NCI-H510A treated with DMSO at 0.1 percent for 48 hours (cell line): ENCODE results near the gene AKT3.

Source experiments
- DNase-seq: peaks from one replicate; lab custom pipeline; 2025; lab: John Stamatoyannopoulos, UW

AKT3 gene

DNA sequence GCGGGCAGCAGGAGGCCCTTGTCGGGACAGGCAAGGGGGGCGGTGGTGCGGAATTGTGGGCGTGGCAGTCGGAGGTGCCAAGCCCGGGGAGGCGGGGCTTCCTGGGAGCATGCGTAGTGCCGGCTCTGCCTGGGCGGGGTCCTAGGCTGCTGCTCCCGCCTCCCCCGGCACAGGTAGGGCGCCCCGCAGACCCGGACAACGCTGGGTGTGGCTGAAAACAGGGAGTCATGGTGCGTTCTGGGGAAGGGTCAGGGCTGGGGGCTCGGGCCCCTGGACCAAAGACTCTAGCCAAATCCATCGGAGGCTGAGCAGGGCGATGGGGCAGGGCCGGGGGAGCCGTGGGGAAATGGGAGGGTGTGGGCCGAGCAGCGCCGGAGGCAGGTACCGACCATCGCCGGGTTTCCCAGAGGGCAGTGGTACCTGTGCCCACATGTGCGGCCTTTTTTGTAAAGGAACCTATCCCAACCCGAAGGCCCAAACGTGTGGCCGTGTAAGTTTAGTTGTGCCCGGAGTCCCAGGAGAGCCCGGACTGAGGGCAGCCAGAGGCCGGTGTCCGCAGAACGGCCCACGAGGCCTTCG is 362.3 kb downstream of the AKT3 start:
- no peak for DNase-seq

DNA sequence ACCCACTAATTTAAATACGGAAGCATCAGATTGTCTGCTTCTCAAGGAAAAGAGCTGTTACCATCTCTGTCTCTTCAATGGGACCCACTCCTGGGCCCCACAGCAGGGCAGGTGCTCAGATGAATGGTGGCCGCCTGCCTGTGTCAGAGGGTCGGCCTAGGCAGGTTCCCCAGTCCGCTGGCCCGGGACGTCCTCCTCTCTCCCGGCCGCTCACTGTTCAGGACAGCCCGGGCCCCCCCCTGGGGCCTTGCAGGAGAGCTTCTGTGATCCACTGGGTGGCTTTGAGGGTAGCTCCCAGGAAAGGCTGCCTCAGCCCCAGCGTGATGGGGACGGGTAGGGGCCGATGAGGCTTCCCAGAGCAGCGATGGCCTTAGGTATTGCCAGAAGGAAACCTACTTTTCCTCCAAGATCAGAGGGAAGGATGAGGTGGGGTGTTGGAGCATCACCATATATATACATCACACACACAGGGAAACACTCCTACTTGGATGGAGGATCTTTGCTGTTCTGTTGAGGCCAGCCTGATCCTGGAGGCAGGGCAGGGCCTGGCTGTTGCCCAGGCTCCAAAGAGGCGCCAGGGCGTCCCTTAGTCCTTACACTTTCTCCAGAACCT is 362.9 kb downstream of the AKT3 start:
- no peak for DNase-seq

DNA sequence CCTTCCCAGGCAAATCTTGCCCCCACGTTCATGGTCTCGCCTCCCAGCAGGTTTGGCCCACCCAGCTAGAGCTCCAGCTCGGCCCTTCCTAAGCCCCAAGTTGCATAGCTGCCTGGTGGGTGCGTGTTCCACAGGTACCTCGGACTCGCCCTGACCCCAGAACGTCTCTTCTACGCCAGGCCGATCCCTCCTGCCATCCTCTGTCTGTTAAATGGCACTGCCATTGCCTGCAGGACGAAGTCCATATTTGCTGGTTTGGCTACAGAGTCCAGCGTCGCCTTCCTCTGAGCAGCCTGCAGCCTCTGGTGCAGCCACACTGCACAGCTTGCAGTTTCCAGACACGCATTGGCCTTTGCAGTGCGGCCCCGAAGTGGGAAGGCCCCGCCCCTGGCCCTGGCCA is 366.1 kb downstream of the AKT3 start:
- no peak for DNase-seq

DNA sequence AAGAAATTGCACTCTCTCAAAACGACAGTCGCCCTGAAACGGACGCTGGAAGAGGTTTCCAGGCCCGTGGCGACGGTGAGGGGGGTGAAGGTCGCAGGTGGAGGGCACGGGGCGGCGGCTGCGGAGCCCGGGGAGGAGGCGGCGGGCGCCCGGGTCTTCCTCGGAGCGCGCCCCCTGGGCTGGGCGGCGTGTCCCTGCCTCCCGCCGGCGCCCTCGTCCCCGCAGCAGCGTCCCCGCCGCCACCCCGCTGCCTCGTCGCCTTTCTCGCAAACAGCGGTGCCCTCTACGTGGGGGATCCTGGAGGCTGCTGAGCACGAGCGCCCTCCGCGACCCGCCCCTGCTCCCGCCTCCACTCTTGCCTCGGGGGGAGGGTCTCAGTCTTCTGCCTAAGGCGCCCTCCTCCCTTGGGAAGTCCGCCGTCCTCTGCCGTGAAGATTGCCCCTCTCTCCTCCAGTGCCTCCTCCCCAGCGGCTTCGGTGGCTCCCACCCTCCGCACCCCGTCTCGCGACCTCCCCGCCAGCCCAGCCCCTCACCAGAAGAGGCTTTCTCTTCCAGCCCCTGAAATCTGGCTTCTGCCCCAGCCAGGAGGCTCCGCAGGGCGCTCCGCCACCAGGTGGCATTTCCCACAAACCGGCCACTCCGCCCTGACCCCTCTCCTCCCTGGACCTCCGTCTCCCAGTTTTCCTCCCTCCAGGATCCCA is 366.8 kb downstream of the AKT3 start:
- no peak for DNase-seq

DNA sequence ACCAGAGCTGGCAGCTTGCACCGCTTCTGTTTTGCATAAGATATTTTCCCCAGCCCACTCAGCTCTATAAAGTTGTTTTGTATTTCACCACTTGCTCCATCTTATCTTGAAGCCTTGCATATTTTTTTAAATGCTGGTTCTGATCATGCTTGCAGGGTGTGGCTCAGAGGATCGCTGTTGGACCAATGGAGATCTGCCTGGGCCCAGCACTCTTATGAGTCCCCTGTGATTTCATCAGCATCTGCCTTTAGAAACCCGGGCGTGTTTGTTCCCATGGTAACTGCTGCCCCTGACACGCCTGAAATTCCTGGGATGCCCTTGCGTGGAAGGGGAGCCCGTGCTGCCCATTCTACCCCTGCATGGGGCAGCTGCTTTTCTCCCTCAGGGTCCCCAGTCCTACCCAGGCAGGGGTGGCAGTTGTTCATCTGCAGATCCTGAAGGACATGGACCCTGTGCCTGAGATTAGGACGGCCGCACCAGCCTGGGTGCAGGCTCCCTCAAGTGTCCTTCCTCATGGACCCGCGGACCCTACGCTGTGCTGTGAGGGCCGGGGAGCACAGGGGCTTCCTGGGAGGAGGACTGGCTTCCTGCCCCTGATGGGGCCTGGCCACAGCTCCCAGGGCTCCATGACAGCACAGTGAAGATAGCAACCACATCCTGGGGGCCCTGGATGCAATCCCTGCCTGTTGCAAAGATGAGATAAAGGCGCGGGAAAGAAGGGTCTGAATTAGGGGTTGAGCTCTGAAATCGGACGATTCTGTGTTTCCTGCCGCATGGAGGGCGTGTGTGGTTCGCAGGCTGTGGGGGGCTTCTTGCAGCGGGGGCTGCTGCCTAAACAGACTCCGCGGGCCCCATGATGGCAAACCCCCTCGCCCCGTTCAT is 367.7 kb downstream of the AKT3 start:
- DNase-seq = no peak

DNA sequence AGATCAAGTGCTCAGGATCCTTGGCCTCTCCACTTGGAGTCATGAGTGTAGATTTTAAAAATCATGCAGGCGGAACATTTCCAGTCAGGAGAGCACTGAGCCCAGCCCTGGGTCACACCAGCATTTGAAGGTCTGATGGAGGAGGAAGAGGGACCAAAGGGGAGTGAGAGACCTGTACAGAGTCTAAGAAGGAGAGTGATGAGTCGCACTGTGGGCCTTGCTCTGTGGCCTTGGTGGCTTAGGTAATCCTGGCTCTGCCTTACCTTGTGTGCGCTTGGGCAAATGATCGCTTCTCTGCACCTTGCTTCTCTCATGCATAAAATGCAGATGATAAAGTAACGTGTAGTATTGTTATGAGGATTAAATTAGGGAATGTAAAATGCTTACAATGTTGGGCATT is 368.9 kb downstream of the AKT3 start:
- no peak for DNase-seq

DNA sequence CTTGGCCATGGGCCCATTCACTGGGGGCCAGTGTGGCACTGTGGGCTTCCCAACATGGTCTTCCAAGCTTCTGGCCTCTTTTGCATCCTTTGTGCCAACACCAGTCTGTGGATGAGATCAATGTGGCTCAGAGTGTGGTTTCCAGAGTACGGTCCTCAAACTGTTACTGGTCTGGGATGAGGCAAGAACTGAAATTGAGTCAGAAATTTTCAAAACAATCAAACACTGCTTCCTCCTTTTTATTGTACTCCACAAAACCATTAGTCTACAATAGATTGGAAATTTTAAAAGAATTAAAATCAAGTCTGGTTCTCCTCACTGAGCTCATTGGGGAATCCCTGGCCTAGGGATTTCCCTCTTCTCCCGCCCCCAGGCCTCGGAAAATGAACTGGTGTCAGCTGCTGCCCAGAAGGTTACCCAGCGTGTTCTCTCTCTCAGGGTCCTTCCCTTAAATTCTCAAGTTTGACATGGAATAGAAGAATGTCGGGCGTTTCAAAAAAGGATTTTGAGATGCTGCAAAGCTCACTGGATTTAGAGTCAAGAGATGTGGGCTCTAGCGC is 372.2 kb downstream of the AKT3 start:
- DNase-seq = no peak

DNA sequence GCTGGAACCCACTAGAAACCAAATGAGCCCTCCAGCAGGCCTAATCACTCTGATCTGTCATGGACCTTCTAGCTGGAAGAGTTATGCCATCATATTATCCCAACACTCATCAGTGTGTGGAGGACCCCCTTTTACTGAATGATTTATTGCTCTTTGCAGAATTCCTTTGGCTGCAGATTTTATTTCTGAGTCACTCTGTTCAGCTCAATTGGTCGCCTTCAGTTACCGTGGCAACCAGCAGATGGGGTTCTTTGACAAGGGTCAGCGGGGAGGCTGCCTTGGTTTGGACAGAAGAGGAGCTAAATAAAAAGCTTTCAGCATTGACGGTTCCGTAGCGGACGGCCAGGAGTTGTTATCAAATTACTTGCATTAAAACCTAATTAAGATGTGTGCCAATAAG is 374.1 kb downstream of the AKT3 start:
- DNase-seq = no peak

DNA sequence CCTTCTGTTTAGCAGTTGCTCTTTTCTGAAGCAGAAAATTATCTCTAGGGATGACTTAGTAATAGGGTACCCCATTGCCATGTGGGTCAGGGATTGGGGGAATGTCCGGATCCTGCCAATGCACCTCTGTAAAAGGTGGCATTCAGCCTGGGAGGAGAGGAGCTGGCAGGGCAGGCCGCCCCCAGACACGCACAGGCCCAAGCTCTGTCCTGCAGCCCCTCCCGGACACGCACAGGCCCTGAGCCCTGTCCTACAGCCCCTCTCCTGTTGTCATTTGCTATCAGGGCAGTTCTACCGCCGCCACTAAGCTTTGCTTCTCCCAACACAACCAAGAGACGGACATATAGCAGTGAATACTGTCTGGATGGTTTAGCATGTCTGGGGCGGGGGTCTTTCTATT is 375.1 kb downstream of the AKT3 start:
- DNase-seq = no peak

DNA sequence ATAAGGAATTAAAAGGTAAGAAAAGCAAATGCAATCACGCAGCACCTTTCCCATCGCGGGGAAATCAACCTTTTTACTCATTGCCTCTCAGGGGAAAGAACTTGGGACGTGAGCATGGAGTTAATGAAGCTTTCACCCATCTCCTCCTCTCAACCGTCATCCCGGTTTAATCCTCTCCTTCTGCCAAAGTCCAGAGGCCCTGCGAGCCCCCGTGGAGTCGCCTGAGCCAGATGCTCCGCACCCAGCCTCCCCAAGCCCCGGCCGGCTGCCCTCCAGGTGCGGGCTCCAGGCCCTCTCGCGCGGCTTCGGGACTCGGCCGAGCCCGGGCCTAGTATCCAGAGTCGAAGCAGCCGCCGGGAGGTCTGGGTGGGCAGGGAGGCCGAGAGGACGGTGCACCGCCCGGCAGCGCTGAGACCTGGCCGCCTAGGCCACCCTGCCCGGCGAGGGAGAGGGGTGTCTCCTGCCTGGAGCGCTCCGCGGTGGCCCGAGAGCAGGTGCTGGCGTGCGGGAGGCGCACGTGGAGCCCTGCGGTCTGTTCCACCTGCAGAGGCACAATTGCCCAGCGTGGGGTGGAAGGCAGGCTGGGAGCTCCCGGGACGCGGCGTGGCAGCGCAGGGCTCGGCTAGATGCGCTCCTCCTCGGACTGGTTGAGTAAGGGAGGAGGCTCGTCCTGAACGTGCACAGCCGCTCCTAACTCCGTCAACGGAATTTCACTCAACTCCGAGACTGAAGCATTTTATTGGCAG is 375.7 kb downstream of the AKT3 start:
- no peak for DNase-seq

DNA sequence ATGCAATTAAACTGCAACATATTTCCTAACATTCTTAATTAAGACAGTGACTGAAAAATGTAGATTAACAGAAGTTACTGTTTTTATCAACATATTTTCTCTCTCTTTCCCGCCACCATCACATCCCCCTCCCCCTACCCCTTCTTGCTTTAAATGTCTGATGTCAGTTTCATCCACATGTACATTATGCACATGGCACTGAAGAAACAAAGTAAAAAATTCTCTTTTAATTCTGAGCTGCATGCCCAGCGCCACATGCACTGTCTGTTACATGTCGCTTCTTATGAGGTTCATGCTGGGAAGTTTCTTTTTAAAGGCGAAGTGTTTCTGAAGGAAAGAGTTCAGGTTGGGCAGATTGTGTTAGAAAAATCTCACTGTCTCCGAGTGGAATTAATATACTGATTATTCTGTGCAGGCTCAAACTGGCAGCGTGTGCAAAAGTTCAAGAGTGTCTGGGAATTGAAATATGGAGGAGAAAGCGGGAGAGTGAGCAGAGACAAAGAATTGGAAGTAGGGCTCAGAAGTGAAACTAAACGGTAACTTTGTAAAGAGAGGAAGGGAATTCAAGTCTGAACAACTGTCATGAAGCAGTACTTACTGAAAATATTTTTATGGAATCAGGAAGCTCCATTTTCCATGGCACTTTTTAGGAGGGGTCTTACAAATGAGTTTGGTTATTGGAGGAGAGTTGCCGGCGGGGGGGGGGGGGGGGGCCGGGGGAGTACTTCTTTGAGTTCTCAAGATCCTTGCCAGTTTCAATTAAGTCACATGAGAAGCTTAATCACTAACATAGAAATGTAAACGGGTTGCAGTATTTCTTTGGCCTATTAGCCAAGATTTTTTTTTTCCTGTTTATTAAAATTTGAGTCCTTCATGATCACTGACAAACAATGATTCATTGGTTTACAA is 376.6 kb downstream of the AKT3 start:
- no peak for DNase-seq

DNA sequence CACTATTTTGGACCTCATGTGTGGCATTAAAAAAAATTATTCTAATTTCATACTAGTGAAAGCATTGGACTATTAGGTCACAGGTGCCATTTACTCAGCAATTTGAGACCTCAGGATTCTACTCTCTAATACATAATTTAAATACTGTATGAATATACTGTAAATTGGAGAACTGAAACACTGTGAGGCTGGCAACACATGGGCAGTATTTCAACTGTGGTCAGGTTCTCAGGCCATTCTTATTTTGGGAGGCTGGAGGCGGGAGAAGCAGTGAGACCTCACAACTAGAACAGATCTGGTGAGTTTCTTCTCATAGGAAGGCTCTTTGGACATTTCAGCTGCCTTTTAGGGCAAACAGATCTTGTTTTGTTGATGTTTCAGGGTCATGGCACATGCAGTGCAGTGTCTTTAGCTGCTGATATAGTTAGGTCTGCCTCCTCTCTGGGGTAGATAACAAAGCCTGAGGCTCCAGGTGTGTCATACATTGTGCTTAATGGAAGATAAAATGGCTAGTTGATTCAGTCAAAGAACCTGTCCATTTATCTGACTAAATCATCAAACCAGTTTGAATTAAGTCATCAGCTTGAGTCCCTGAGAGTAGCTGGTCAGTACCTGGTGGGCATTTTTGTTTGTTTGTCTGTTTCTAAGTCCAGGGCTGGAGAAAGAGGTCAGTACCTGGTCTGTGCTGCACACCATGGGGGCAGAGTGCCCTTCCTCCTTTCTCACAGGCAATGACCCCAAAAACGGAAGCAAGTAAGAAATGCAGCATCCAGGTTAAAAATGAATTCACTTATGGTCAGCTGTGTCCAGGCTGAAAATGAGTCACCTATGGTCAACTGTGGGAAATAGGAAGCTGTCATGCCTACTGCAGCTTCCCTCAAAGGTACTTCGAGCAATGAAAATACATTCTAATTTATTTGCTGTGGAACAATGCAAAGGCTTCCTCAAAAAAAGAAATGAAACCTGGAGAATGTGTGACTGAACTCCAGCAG is 378.0 kb downstream of the AKT3 start:
- DNase-seq = no peak

DNA sequence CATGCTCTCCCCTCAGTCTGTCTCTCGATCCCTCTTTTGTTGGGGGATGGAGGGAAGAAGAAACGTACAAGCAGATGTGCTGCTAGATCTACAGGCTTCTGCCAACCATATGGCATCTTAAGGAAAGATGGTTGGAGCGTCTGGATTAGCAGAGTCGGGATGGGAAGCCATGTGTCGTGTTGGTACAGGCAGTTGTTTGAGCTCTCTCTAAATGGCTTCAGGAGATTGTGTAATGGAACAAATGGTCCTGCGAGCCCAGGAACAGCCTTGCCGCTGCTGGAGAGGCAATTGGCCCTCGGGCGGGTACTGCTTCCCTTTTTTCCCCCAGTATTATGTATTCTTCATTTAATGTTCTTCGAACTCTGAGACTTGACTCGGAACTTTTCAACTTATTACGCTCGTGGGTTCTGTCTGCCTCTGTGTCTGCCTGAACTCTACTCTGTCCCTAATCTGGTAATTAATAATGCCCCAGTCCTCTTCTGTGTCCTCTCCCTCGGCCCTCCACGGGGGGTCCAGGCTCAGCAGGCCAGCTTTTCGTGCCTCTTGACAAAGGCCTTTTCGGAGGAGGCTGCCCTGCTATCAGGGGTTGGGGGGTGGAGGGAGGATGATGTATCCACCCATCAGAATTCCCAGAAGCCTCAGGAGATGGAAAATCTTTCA is 378.9 kb downstream of the AKT3 start:
- no peak for DNase-seq

DNA sequence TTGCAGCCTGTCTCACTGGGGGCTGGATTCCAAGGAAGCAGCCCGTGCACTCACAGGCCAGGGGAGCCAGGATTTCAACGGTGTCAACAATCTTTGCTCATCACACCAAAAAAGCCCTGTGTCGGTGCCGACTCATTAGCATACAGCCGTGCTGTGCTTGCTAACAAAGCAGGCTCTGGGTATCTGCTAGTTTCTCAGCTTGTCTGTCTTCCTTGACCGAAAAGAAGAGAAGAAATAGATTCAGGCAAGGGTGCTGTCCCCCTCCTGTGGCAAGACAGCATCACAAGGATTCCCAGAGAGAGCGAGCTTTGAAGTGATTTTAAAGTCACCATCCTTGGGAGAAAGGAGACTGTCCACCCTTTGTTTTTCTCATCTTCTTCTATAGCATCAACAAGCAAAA is 379.5 kb downstream of the AKT3 start:
- DNase-seq = no peak

DNA sequence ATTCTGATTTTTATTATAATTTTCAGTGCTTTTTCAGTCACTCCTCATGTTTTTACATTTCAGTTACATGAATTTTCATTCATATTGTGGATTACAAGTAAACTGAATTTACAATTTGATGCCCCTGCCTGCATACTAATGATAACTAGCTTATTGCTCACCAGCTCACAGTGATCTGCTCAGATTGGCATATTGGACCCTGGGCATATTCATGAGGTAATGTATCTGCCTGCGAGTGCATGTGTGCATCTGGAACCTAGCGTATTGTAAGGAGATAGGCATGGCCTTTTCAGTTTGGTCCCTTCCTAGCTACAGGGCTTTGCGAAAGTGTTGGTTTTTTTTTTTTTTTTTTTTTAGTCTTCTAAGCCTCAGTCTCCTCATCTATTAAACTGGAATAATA is 380.5 kb downstream of the AKT3 start:
- DNase-seq = no peak

DNA sequence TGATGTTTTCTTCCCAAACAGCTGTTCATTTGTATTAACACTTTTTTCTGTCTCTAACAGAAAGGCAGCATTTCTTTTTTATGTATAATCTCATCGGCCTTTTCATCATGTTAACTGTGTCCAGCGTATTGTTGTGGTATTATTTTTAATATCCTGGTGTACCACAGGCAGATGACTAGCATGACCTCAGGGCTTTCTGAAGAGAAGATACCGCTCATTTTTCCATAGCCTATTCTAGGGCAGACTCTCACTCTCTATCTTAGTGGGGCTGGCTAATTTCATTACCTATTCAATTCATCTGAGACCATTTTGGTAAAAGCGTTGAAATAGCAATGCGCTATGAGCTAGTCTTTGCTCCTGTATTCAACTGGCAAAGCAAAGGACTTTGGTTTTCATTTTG is 384.3 kb downstream of the AKT3 start:
- no peak for DNase-seq

DNA sequence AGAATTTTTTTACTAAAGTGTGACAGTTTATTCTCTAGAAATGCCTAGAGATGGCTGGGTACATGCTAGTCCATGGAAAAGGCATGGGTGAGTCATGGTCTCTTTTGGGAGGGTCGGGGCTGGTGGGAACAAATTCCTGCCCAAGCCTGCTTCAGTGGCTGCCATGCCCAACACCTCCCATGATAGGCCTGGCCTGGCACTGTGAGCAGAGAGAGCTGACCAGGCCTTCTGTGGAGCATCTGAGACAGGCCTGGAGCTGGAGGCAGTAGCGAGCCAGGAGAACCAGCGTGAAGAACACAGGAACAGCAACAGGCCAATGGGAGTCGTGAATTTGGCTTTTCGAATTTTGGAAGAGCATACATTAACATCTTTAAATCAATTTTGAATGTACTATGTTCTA is 385.0 kb downstream of the AKT3 start:
- DNase-seq = no peak

DNA sequence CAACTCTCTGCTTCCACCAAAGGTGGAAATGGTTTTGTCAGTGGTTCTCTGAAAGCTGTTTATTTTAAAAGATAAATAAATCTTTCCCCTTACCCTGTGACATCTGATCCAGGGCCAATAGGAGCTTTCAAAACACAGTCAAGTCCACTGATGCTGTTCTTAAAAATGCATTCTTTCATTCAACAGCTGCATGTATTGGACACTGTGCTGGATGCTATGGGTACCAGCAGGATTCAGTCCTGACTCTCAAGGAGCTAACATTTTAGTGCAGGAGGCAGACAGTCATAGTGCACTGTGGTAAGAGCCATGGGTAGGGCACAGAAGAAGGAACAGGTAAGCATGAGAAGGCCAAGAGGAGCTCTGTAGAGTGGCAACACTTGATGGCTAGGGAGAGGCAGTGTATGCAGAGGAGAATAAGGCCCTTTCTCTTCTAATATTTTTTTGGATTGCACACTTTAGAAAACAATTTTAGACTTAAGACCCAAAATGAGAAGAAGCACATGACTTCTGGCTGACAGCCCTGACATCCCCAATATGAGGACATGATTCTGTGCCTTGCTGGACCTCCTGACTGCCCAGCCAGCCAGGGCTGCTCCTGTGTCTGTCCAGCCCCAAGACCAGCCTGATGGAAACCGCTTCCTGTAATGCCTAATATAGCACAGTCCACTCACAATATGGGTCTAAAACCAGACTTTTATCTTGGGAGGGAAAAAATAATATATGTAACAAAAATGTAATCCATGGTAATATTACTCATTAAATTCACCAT is 386.9 kb downstream of the AKT3 start:
- no peak for DNase-seq
